Activated CD8-positive, alpha-beta memory T cell treated with anti-CD3 and anti-CD28 coated beads for 1 hour (primary cell): Measurements from ENCODE around the gene DDX54.

Experiments
- DNase-seq, 2 donors: peaks; one replicate each; pipeline ENCODE4 v3.0.0-alpha.2; 2020; ENCODE audit warnings: low read depth in 1 of 2; ENCODE audit errors: extremely low read depth in 1 of 2

DDX54 gene, protein sequence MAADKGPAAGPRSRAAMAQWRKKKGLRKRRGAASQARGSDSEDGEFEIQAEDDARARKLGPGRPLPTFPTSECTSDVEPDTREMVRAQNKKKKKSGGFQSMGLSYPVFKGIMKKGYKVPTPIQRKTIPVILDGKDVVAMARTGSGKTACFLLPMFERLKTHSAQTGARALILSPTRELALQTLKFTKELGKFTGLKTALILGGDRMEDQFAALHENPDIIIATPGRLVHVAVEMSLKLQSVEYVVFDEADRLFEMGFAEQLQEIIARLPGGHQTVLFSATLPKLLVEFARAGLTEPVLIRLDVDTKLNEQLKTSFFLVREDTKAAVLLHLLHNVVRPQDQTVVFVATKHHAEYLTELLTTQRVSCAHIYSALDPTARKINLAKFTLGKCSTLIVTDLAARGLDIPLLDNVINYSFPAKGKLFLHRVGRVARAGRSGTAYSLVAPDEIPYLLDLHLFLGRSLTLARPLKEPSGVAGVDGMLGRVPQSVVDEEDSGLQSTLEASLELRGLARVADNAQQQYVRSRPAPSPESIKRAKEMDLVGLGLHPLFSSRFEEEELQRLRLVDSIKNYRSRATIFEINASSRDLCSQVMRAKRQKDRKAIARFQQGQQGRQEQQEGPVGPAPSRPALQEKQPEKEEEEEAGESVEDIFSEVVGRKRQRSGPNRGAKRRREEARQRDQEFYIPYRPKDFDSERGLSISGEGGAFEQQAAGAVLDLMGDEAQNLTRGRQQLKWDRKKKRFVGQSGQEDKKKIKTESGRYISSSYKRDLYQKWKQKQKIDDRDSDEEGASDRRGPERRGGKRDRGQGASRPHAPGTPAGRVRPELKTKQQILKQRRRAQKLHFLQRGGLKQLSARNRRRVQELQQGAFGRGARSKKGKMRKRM

DNA sequence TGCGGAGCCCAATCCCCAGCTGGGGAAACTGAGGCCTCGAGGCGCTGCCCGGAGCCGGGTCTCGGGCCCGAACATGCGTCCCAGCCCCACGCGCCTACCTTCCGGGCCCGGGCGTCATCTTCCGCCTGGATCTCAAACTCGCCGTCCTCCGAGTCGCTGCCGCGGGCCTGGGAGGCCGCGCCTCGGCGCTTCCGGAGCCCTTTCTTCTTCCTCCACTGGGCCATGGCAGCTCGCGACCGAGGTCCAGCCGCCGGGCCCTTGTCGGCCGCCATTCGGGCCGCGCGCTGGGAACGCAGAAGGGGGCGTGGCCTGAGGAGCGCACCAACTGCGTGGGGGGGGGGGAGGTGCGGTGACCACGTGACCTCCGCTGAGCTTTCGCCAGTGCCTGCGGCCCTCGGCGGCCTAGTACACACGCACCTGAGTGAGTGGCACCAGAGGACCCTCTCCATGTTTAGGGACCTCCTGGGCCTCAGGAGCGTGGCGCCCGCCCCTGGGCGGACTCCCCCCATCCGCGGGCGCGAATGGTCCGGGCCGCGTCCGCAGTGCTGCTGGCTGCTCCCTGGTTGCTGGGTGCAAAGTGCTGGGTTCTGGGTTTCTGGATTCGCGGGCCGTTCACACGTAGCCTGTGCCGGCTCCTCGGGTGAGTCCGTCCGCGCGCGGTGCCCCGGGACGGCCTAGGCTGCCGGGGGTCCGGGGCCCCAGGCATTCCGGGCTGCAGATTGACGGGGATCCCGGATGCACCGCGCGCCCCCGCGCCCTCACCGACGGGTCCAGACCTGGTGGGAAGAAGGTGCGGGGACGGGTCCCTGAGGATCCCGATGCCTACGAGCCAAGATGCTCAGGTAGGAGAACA lies at the start of gene DDX54, which contains the start of gene RITA1:
TSS of gene DDX54 (minus strand) at position 299 of the 853 bp plus-strand sequence. CDS start at position 272, 27 bp downstream.
TSS of gene RITA1 (plus strand) at position 542 of the 853 bp plus-strand sequence. CDS start 1,026 bp downstream, outside the sequence.
- peak; percentile 40 to 72 for DNase-seq

- DNase-seq: no peak
Observed at GRCh38 chr12:113234483-113234882, 49.2 kb upstream of the DDX54 start.

DNA sequence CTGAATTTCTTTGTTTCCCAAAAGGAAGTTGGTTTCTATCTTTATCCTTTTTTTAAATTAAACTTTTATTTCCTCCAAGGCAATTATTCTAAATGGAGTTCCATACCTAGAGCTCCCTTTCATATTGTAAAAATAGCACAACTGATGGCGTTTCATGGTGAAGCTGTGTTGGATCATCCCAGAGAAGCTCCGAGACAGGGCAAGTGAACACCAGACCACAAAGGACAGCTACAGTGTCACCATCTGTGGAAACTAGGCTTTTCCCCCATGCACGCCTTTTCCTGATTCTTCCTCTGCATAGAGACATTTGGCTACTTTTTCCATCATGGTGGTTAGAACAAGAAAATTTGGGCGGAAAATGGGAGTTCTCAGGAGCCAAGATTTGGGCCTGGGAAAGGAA lies 48.7 kb upstream of the DDX54 start:
- no peak for DNase-seq

DNA sequence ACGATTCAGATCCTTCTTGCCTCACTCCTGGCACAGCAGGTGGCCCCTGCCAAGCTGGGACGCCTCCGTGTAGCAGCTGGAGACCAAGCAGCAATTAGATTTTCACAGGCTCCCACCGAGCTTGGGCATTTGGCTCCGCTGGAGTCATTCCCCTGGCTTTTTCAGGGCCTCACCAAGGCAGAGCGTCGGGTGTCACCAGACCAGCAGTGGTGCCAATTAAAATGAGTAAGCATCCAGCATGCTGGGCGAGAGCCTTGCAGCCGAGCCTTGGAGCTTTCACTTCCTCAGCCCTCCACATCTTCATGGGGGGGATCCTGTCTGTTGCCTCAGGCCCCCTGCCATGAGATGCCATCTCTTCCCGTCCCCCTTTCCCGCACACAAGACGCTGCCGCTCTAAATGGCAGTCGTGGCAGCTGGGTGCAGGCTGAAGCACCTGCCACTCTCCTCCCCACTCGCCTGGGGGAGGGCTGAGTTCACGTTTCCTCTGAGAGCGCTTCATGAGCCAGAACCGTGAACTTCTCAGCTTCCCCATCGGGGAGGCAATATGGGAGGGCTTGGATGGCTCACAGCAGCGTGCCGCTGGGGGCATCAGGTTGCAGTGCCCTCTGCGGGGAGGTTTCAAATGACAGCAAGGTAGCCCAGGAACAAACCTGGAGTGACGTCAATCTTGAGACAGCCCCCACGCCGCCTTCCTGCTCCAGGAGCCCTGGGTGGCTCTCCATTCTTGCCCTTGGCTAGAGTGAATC lies 47.7 kb upstream of the DDX54 start:
- DNase-seq: peak; percentile 38 to 60

- no peak for DNase-seq
Observed at GRCh38 chr12:113232089-113232839, 47.0 kb upstream of the DDX54 start.

DNA sequence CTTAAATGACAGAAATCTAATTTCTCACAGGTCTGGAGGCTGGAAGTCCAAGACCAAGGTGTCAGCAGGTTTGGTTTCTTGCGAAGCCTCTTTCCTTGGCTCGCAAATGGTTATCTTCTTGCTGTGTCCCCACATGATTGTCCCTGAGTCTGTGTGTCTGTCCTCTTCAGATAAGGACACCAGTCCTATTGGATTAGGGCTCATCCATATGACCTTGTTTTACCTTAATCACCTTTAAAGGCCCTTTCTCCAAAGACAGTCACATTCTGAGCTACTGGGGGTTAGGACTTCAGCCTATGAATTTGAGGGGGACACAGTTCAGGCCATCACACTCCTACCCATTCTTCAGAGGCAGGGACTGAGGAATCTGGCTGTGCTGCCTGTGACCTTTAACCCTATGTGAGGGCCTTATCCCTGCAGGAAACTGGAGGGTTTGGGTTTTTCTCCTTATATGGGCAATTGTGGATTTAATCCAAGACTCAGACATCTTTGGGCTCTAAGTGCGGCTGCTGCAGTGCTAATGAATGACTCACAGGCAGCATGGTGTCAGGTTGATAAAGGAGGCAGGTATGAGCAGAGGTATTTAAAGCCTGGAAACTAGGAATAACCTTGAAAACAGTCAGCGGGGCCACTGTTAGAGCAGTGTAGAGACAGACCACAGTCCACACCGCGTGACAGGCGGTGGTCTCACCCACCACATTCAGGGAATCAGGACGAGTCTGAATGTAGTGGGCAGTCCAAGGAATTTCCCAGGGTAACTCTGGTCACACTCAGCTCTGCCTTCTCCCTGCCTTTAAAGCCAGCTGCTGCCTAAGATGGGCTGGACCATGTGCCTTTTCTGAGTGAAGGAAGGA lies 46.2 kb upstream of the DDX54 start:
- DNase-seq: no peak

DNA sequence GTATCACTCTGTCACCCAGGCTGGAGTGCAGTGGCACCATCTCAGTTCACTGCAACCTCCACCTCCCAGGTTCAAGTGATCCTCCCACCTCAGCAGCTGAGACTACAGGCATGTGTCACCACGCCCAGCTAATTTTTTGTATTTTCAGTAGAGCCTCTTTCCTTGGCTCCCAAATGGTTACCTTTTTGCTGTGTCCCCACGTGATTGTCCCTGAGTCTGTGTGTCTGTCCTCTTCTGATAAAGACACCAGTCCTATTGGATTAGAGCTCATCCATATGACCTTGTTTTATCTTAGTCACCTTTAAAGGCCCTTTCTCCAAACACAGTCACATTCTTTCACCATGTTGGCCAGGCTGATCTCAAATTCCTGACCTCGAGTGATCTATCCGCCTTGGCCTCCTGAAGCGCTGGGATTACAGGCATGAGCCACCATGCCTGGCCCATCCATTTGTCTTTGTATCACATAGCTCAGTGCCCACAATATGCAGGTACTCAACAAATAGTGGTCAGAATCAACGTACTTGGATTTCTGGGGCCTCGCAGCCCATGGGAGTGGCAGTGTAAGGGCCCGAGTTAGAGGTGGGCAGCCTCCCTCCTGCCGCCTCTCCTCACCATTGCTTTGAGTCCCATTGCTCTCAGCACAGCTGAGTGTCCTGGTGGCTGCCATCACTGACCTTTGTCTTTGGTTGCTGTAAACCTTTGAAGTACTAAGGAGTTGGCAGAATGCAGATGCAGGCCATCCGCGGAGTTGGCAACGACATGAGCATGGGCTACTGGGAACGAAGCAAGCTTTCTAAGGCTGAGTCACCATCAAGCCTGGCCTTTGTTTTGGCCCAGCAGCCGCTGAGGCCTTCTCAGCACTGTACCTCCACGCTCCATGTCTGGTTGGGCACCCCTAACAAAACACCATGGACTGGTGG lies 45.3 kb upstream of the DDX54 start:
- no peak for DNase-seq

DNA sequence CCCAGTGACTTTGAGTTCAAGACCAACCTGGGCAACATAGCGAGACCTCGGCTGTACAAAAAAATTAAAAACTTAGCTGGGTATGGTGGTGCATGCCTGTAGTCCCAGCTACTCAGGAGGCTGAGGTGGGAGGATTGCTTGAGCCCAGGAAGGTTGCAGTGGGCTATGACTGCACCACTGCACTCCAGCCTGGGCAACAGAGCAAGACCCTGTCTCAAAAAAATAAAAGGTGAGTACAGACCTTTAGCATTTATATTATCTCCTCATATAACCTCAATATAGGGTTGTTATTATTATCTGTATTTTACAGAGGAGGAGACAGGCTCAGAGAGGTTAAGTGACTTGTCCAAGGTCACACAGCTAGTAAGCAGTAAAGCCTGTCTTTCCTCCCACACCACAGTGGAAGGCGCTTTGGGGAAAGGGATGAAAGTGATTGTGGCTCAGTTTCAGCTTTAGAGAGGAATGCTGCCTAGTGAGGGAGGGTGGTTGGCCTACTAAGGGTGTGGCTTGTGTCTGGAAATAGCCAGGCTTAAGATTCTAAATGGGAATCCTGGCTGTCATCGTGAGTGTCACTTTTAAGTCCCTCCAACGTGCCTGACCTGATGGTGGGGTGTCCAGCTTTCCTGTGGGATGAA lies 43.2 kb upstream of the DDX54 start:
- DNase-seq: no peak

- no peak for DNase-seq
Observed at GRCh38 chr12:113227686-113228391, 42.6 kb upstream of the DDX54 start.

GRCh38 chr12:113226696-113227568 lies 41.7 kb upstream of the DDX54 start:
- no peak for DNase-seq

- DNase-seq: no peak
Observed at GRCh38 chr12:113224955-113225354, 39.7 kb upstream of the DDX54 start.

GRCh38 chr12:113222730-113223531 lies 37.7 kb upstream of the DDX54 start:
- DNase-seq: no peak

DNA sequence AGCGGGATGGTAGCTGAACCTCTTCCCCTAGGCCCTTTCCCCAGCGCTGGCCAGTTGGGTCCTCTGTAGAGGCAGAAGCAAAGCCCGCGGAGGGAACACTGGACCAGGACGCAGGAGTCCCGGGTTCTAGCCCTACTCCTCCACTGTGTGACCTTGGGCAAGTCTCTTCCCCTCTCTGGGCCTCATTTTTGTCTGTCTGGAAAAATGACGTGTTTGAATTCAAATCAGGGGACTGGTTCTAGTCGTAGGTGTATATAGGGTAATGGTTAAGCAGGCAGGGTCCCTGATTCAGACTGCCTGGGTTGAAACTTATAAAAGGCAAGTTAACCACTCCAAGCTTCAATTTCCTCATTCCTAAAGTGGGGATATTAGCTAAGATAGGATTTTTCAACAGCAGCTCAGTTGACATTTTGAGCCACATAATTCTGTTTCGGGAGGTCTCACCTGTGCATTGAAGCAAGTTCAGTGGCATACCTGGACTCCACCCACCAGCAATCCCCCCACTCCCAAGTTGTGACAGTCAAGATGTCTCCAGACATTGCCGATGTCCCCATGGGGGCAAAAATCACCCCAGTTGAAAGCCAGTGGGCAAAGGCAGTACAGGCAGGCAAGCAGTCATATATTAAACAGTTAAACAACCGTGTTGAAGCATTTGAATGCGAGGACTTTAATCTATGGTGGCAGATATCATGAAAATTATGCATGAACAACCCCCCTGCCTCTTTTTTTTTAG lies 36.9 kb upstream of the DDX54 start:
- DNase-seq: no peak
